LNCaP clone FGC (cell line): ENCODE data around the gene NAP1L4.

ENCODE experiments used
- DNase-seq: peaks from one replicate; pipeline ENCODE4 v3.0.0-alpha.2; 2011; ENCODE audit warnings: low read depth
- H3K4me3 ChIP-seq: 2 replicates; pipeline ENCODE4 v1.5.1; 2011; ENCODE audit warnings: mild to moderate bottlenecking, low read depth, low read length, control low read depth
- CTCF ChIP-seq: IDR thresholded peaks from 2 replicates; pipeline ENCODE4 v1.5.1; 2012; ENCODE audit warnings: mild to moderate bottlenecking; ENCODE audit not compliant: control insufficient read depth, insufficient read depth; ENCODE audit errors: extremely low read depth

The NAP1L4 gene

GRCh38 chr11:2930704-2931419 is 61.3 kb downstream of the NAP1L4 start:
- TF ChIP-seq CTCF: peak; percentile 99
- H3K4me3 ChIP-seq: peak overlapping the region; percentile 51
- peak; percentile 70 for DNase-seq

- no peak for DNase-seq
- TF ChIP-seq CTCF: peak; percentile 35
- H3K4me3 ChIP-seq: peak overlapping the region; percentile 51
Observed at GRCh38 chr11:2929950-2930703, 62.0 kb downstream of the NAP1L4 start.

- TF ChIP-seq CTCF: no peak
- DNase-seq: no peak
- H3K4me3 ChIP-seq: peak overlapping the region; percentile 51
Observed at GRCh38 chr11:2929531-2929949, 62.6 kb downstream of the NAP1L4 start.

GRCh38 chr11:2928605-2929530 is 63.3 kb downstream of the NAP1L4 start, which contains the start of gene PHLDA2:
Gene PHLDA2 (minus strand): TSS chr11:2929420. CDS start chr11:2929364, 56 bp downstream.
- no peak for DNase-seq
- TF ChIP-seq CTCF: no peak
- peak within 1 kb of the TSS; percentile 68 for H3K4me3 ChIP-seq

- peak overlapping the region; percentile 68 for H3K4me3 ChIP-seq
- TF ChIP-seq CTCF: no peak
- no peak for DNase-seq
Observed at GRCh38 chr11:2927851-2928604, 64.1 kb downstream of the NAP1L4 start.
